Uterus (tissue), 2 donors: ENCODE results near the gene PSAP.

ENCODE experiments used
- POLR2A ChIP-seq, 2 donors: fragments of 450-650 bp; IDR thresholded peaks; one replicate each; pipeline ENCODE4 v1.6.1; 2016; ENCODE audit warnings: antibody characterized with exemption in 2 of 2, mild to moderate bottlenecking in 1 of 2, moderate library complexity in 1 of 2
- TF ChIP-seq, protein P1 (sequence below), 4 experiments: fragments of 200-600 bp in 2 of 4; fragments of 450-650 bp in 2 of 4; sonication (generic) in 2 of 4; IDR thresholded peaks; one replicate each; pipeline ENCODE4 v1.5.1; 2016 to 2019; ENCODE audit warnings: antibody characterized with exemption in 4 of 4, mild to moderate bottlenecking in 2 of 4, moderate library complexity in 1 of 4

GRCh38 chr10:71878327-71879034 is 27.4 kb upstream of the PSAP start:
- TF ChIP-seq, protein P1, sequence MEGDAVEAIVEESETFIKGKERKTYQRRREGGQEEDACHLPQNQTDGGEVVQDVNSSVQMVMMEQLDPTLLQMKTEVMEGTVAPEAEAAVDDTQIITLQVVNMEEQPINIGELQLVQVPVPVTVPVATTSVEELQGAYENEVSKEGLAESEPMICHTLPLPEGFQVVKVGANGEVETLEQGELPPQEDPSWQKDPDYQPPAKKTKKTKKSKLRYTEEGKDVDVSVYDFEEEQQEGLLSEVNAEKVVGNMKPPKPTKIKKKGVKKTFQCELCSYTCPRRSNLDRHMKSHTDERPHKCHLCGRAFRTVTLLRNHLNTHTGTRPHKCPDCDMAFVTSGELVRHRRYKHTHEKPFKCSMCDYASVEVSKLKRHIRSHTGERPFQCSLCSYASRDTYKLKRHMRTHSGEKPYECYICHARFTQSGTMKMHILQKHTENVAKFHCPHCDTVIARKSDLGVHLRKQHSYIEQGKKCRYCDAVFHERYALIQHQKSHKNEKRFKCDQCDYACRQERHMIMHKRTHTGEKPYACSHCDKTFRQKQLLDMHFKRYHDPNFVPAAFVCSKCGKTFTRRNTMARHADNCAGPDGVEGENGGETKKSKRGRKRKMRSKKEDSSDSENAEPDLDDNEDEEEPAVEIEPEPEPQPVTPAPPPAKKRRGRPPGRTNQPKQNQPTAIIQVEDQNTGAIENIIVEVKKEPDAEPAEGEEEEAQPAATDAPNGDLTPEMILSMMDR (IDR thresholded peaks at IDR 0.05) = no peak
- no peak for TF ChIP-seq POLR2A (IDR thresholded peaks at IDR 0.05)
